GM21526 (cell line): ENCODE measurements around the gene CEACAM6.

Experiments used
- ATAC-seq: cut with Tn5 transposase; IDR thresholded peaks from one replicate; pipeline ENCODE4 v1.9.1; 2021; ENCODE audit warnings: moderate library complexity; ENCODE audit not compliant: unreplicated experiment, low FRiP score

CEACAM6 gene

GRCh38 chr19:41793414-41793727, 38.0 kb downstream of the CEACAM6 start:
- no peak for ATAC-seq

DNA sequence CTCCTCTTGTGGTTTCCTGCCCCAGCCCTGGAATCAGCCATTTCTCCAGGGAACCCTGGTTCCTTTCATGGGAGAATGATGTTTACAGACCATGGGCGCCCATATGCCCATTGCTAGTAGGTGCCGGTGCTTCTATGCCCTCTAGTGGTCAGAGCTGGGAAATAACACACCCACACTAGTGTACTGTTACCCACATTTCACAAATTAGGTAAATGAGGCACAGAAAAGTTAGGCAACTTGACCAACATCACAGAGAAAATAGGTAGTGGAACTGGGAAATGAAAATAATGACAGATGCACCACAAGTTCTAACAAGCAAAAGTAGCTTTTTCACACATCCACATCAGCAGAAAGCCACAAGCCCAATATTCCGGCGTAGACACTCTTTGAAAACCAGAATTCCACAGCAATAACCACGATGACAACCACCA, 39.7 kb downstream of the CEACAM6 start:
- ATAC-seq, result peak; percentile 62

DNA sequence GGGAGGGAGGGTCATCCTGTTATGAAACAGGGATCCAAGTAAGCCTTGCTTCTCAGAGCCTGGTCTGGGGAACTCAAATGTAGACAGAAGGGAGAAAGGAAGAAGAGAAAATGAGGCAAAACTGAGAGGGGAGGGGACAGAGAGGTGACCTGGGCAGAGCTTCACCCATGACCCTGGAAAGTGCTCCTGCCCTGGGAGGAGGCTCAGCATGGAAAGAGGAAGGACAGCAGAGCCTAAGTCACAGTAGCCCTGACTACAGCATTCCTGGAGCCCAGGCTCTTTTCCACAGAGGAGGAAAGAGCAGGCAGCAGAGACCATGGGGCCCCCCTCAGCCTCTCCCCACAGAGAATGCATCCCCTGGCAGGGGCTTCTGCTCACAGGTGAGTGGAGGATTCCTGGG, 41.0 kb downstream of the CEACAM6 start, which contains the start of gene CEACAM3:
Gene CEACAM3, plus strand, starts transcription at position 226 of the 400 bp plus-strand sequence. Its CDS starts 91 bp downstream, at position 317.
- no peak for ATAC-seq

- ATAC-seq, result no peak
These were observed 41.6 kb downstream of the CEACAM6 start for GRCh38 chr19:41796901-41797300.

GRCh38 chr19:41799444-41800000, 44.2 kb downstream of the CEACAM6 start:
- no peak for ATAC-seq

DNA sequence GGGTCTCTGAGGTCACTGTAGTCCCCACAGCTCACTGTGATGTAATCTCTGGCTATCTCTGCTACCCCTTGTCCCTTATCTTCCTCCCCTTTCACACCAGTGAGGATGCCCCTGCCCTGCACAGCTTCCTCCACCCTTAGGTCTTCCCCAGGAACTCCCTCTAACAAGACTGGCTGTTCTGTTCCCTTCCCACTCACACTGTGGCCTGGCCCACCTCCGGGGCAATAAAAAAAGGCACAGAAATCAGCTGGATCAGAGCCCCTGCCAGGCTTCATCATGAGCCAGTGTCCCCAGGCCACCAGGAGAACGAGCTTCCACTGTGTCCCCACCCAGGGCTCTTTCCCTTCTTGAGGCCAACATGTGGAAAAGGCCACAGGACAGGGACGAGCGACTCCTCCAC, 45.7 kb downstream of the CEACAM6 start:
- no peak for ATAC-seq

DNA sequence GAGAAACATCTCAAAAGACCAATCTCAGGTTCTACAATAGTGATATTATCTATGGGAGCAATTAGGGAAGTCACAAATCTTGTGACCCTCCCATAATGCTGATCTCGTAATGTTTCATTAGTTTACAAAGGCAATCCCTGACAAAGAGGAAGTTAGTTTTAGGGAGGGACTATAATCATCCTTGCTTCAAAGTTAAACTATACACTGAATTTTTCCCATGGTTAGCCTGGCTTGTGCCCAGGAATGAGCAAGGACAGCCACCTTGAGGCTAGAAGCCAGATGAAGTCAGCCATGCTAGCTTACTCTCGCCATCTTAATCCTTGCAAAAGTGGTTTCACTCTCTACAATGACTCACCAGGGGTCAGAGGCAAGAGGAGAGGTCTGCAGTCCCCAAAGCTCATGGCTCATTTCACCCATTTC, 46.5 kb downstream of the CEACAM6 start:
- ATAC-seq, result no peak

DNA sequence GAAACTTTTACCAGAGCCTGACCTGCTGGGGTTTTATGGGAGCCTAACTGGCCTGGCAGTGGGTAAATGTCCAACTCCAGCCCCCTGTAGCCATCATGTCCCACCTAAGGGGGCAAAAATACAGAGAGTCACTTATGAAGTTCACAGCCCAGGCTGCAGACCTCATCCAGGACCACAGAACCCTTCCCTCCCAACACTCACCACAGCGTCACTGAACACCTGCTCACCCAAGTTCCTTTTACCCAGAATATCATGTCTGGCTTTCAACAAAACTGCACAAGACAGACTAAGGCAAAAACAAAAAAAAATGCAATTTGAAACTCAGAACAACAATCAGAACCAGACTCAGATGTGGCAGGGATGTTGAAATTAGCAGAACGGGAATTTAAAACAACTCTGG, 47.4 kb downstream of the CEACAM6 start:
- ATAC-seq, result no peak

DNA sequence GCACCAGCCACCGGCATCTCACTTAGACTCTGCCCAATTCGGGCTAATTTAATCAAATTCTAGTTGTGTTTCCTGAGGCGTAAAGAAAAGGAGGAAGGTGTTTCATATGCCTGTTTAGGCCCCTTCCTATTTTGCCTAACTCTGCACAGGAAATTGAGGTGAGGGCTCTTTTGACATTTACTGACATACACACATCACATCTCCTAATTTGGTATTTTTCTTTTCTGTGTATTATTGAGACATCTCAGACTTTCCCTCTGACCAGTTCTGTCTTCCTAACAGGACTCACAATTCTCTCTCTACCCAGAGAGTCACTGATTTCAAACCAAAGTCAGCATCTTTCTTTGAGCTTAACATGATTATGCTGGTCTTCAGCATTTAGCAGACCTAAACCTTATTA, 49.0 kb downstream of the CEACAM6 start:
- no peak for ATAC-seq

- ATAC-seq, result no peak
These were observed 51.8 kb downstream of the CEACAM6 start for GRCh38 chr19:41807176-41807575.

DNA sequence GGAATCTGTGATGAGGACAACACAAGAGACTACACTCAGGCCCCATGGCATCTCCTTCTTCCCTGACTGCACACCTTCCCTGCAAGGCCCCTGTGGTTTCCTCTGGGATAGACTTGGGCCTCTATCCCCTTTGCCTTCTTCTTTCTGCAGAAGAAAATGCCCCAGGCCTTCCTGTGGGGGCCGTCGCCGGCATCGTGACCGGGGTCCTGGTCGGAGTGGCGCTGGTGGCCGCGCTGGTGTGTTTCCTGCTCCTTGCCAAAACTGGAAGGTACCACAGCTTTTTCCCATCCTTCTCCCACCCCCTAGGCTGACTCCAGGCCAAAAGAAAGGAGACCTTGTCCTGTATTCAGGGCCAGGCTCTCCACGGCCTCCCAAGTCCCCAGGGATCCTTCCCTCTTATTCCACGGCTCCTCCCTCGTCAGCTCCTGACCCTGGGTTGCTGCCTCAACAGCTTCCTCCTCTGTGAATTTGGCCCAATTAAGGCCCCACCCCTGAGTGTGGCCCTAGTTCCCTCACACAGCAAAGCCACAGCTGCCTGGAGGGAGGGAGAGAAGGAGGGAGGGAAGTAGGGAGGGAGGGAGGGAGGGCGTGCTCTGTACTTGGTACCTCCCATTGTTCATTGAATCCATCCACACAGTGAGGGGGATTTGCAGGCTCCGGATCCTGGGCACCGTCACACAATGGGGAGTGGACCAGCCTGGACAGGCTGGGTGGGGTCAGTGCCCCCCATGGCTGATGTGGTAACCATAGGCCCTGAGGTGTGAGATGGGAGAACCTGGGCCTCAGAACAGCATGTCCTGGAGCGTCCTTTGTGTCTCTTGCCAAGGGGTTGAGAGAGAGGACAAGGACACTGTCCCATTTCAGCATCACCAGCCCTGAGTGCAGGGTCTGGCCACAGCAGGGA, 53.6 kb downstream of the CEACAM6 start:
- ATAC-seq, result no peak

GRCh38 chr19:41810301-41810700, 55.0 kb downstream of the CEACAM6 start:
- no peak for ATAC-seq

GRCh38 chr19:41811036-41811435, 55.7 kb downstream of the CEACAM6 start:
- no peak for ATAC-seq

- no peak for ATAC-seq
These were observed 56.7 kb downstream of the CEACAM6 start for GRCh38 chr19:41811981-41812380.

DNA sequence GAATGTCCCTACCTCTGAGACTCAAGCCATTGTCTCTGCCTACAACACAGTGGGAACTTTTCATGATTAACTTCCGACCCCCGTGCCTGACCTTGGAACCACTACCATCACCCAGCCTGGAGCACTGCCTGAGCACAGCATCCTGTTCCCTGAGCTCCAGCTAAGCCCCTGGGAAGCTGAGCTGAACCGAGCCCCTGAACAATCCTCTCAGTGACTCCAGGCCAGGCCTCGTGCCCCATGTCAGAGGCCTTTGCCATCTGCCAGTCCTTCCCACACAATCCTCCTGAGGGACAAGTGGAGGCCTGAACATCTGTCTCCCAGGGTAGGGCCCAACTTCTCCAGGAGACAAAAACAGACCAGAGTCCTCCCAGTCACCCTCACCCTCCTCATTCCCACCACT, 58.6 kb downstream of the CEACAM6 start:
- no peak for ATAC-seq

- ATAC-seq, result no peak
These were observed 60.0 kb downstream of the CEACAM6 start for GRCh38 chr19:41815301-41815700.

DNA sequence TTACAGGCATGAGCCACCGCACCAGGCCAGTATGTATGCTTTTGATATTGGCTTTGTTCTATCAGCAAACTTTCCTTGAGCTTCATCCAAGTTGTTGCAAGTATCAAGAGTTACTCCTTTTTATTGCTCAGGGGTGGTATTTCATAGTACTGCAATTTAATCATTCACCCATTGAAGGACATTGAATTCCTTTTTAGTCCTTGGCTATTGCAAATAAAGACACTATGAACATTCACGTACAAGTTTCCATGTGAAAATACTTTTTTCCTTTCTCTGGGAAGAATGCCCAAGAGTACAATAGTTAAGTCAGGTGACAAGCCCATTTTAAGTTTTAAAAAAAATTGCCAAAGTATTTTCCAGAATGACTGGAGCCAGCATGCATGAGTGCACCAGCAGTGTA, 61.4 kb downstream of the CEACAM6 start:
- no peak for ATAC-seq

DNA sequence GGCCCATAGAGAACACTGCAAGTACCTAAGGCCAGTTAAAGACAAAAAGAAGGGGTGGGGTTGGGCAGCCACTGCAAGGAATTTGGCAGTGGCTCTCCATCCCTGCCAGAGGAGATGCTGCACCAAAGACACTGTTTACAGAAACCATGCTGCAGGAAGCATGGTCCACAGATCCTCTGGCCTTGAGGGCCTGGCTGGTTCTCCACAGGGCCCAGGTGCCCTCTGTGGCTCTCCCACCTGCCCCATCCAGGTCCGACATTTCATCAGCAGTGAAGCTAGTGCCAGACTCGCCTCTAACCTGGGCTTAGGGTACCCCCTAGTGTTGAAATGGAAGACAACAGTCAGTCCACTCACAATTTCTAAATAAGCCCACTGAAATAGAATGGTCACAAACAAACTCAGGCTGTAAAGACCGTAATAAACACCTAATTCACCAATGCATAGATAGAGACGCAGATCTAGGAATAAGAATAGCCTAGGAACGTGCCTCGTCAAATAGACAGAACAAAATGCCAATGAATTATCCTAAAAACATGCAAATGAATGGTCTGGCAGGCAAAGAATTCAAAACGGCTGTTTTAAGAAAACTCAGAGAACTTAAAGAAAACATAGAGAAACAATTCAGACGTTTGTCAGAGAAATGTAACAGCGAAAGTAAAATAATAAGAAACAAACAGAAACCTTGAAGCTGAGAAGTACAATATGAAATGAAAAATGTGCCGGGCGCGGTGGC, 65.8 kb downstream of the CEACAM6 start:
- no peak for ATAC-seq
